Thoracic aorta (tissue), 2 donors: ENCODE data around the gene ETV3L. TPM values are rescaled to one million over a fixed set of nuclear protein-coding genes. Genes with fewer than 3 reads are reported as not detected.

Experiments used
- ATAC-seq: fragments of 150-250 bp; one replicate; pipeline ENCODE4 v1.8.0; 2017; ENCODE audit warnings: low read depth; ENCODE audit not compliant: insufficient number of reproducible peaks, low FRiP score
- DNase-seq: peaks from one replicate; pipeline ENCODE4 v3.0.0-alpha.2; 2020; ENCODE audit warnings: low spot score
- H3K27ac ChIP-seq, 2 donors: fragments of 200-600 bp; sonication (generic); 1 replicate in 1 of 2; 2 replicates in 1 of 2; pipeline ENCODE4 v1.5.1; 2016; ENCODE audit warnings: mild to moderate bottlenecking in 2 of 2, moderate library complexity in 2 of 2
- H3K27me3 ChIP-seq: fragments of 200-600 bp; sonication (generic); replicated peaks from 2 replicates; pipeline ENCODE4 v1.6.0; 2016; ENCODE audit warnings: mild to moderate bottlenecking; ENCODE audit not compliant: insufficient read depth
- H3K36me3 ChIP-seq: fragments of 200-600 bp; sonication (generic); one replicate; pipeline ENCODE4 v1.5.1; 2016
- H3K4me1 ChIP-seq, 2 donors: fragments of 200-600 bp; sonication (generic); 1 replicate in 1 of 2; 2 replicates in 1 of 2; pipeline versions ENCODE4 v1.5.1 to v1.6.0; 2016; ENCODE audit warnings: low read depth in 2 of 2, mild to moderate bottlenecking in 1 of 2; ENCODE audit not compliant: control insufficient read depth in 1 of 2
- H3K4me3 ChIP-seq: fragments of 200-600 bp; sonication (generic); 2 replicates; pipeline ENCODE4 v1.5.1; 2016; ENCODE audit warnings: mild to moderate bottlenecking
- H3K9me3 ChIP-seq: fragments of 200-600 bp; sonication (generic); 2 replicates; pipeline ENCODE4 v1.5.1; 2016
- CTCF ChIP-seq: fragments of 200-600 bp; sonication (generic); IDR thresholded peaks from one replicate; pipeline ENCODE4 v1.5.1; 2019; ENCODE audit warnings: antibody characterized with exemption
- total RNA-seq, 2 donors: library from RNA; depleted of rRNA; stranded (reverse); fragments of >200 nt; gene quantifications; one replicate each; pipeline versions ENCODE4 v1.1.0 to v1.2.3, GENCODE V29; 2016

The ETV3L gene
- total RNA-seq, 2 donors from 2014 or later = not detected

GRCh38 chr1:157136133-157136532 lies 36.5 kb upstream of the ETV3L start:
- Histone ChIP-seq H3K36me3 (peaks cover 36% of the 10 kb centered on the region), H3K27ac (no peak overlapping the region), H3K4me1 (peaks cover 21 to 26% of the 10 kb centered on the region in 2 donors), H3K9me3 (no peaks in the 10 kb centered on the region), H3K4me3 (no peak overlapping the region), H3K27me3 (no peaks in the 10 kb centered on the region)
- ATAC-seq (no peak), DNase-seq (no peak)
- no peak for TF ChIP-seq CTCF

DNA sequence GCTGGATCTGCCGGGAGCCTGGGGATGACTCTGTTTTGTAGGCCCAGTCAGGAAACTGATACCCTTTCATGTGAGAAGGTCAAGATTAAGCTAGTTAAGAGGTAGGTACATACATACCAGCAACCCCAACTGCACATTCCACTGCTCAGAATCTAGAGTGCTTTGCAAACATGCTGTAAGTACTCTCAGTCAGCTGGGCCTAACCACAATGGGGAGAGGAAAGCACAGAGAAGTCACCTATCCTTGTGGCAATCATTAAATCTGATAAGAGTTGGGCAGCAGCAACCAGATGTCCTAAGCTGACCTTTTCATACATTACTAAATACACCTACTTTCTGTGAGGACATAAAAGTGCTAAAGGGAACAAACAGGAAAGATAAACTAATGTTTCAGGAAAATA lies 36.0 kb upstream of the ETV3L start:
- no peaks in the 10 kb centered on the region for H3K27me3 ChIP-seq
- DNase-seq (no peak), ATAC-seq (no peak)
- H3K4me3 ChIP-seq = no peak overlapping the region
- H3K36me3 ChIP-seq = peaks cover 36% of the 10 kb centered on the region
- H3K27ac ChIP-seq = no peak overlapping the region
- H3K9me3 ChIP-seq = no peaks in the 10 kb centered on the region
- TF ChIP-seq CTCF = no peak
- peaks cover 21 to 26% of the 10 kb centered on the region in 2 donors for H3K4me1 ChIP-seq

- Histone ChIP-seq H3K4me3 (no peak overlapping the region), H3K36me3 (peaks cover 40% of the 10 kb centered on the region), H3K27me3 (no peaks in the 10 kb centered on the region), H3K27ac (no peak overlapping the region), H3K9me3 (no peaks in the 10 kb centered on the region), H3K4me1 (peaks cover 21 to 26% of the 10 kb centered on the region in 2 donors)
- TF ChIP-seq CTCF = no peak
- ATAC-seq (no peak), DNase-seq (no peak)
Measured at GRCh38 chr1:157135070-157135469, 35.5 kb upstream of the ETV3L start.

DNA sequence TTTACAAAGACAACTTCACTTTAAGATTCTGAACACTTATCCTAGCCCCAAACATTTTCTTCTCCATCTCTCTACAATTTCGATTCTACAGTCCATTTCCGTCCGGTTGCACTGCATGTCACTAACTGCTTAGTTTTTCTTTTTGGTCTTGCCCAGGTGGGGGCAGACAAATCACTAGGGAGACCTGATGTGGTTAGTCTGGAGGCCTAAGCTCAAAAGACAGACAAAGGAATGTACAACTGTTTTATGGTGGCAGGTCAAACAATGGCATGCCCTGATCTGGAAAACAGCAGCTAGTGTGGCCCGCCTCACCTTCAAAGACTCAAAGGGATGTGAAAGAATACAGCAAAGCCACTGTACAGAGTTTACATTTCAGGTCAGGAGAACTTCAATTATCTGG lies 34.8 kb upstream of the ETV3L start:
- no peaks in the 10 kb centered on the region for H3K27me3 ChIP-seq
- ATAC-seq (no peak), DNase-seq (no peak)
- peaks cover 21 to 26% of the 10 kb centered on the region in 2 donors for H3K4me1 ChIP-seq
- no peak overlapping the region for H3K4me3 ChIP-seq
- H3K27ac ChIP-seq = no peak overlapping the region
- H3K9me3 ChIP-seq = no peaks in the 10 kb centered on the region
- peaks cover 40% of the 10 kb centered on the region for H3K36me3 ChIP-seq
- no peak for TF ChIP-seq CTCF

DNA sequence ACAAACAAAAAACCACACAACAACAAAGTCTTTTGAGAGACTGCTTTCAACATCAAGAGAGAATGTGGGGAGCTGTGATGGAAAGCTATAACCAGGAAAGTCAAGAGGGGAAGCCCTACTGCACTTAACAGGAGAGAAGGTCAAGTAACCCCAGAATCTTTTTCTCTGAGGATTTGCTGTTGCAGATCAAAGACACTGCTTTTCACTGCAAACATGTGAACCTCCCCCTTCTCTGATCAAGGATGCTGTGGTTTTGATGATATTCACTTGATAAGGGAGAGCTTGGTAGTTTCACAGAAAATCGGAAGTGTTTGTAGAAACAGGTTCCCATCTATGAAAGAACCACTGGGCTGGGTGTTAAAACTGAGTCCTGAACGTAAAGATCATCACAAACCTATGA lies 33.8 kb upstream of the ETV3L start:
- ATAC-seq = no peak
- H3K36me3 ChIP-seq = peaks cover 40% of the 10 kb centered on the region
- no peak overlapping the region for H3K27ac ChIP-seq
- H3K27me3 ChIP-seq = no peaks in the 10 kb centered on the region
- no peak for TF ChIP-seq CTCF
- H3K9me3 ChIP-seq = no peaks in the 10 kb centered on the region
- no peak overlapping the region for H3K4me3 ChIP-seq
- no peak for DNase-seq
- H3K4me1 ChIP-seq = peaks cover 17 to 20% of the 10 kb centered on the region in 2 donors
